ENCODE measurements around the gene CASP8.

The CASP8 gene

GRCh38 chr2:201219328-201220096 lies 40.8 kb upstream of the CASP8 start:
- no peak overlapping the region for H3K4me3 ChIP-seq (ENCODE audit: insufficient read depth in 1 of 2, low read depth in 1 of 2, low read length in 2 of 2)
- H3K18ac ChIP-seq (ENCODE audit: low read depth in 1 of 2, low read length in 2 of 2) = no peak overlapping the region
- H2AFZ ChIP-seq (ENCODE audit: low read depth, low read length) = no peak overlapping the region
- no peak overlapping the region for H3K4me2 ChIP-seq (ENCODE audit: low read length, poor library complexity, severe bottlenecking)
- DNase-seq = no peak
- no peaks in the 10 kb centered on the region for H3K79me1 ChIP-seq (replicated peaks; ENCODE audit: low read length, poor library complexity, severe bottlenecking)
- H2BK120ac ChIP-seq (ENCODE audit: low read depth, low read length) = no peak overlapping the region
- no peak overlapping the region for H3K27ac ChIP-seq (ENCODE audit: low read length, poor library complexity, severe bottlenecking)
- no peak overlapping the region for H2BK12ac ChIP-seq (ENCODE audit: low read length in 2 of 2)
- H3K4ac ChIP-seq (ENCODE audit: low read depth in 1 of 2, low read length in 2 of 2) = no peak overlapping the region
- no peak overlapping the region for H2AK5ac ChIP-seq (ENCODE audit: low read length, severe bottlenecking)
- H4K8ac ChIP-seq (ENCODE audit: low read length) = no peak overlapping the region
- no peak overlapping the region for H4K91ac ChIP-seq (ENCODE audit: low read length)
- H3K23ac ChIP-seq (ENCODE audit: low read length in 2 of 2) = no peak overlapping the region
- peaks cover 0 to 11% of the 10 kb centered on the region in 2 experiments for H3K36me3 ChIP-seq (ENCODE audit: control insufficient read depth in 1 of 2, insufficient read depth in 2 of 2, low read depth in 1 of 2, low read length in 2 of 2)
- WGBS = 83% methylated on average over 4 of the region's 5 CpGs
- H3K27me3 ChIP-seq (ENCODE audit: control insufficient read depth in 1 of 2, insufficient read depth in 1 of 2, low read length in 2 of 2) = no peaks in the 10 kb centered on the region
- no peaks in the 10 kb centered on the region for H3K9me3 ChIP-seq (ENCODE audit: control insufficient read depth, low read length)
- peaks cover 2% of the 10 kb centered on the region for H3K4me1 ChIP-seq (ENCODE audit: control insufficient read depth, insufficient read depth, low read depth, low read length)
- no peak overlapping the region for H2BK5ac ChIP-seq (ENCODE audit: low read depth, low read length, poor library complexity, severe bottlenecking)
- H2BK15ac ChIP-seq (ENCODE audit: low read depth, poor library complexity, severe bottlenecking) = no peak overlapping the region
- H3K9ac ChIP-seq (ENCODE audit: low read length) = no peak overlapping the region
- H3K14ac ChIP-seq (ENCODE audit: low read length in 2 of 2) = no peak overlapping the region

GRCh38 chr2:201220102-201220570 lies 40.2 kb upstream of the CASP8 start:
- 100% methylated on average over 2 of the region's 4 CpGs for WGBS
- no peak overlapping the region for H2AFZ ChIP-seq (ENCODE audit: low read depth, low read length)

GRCh38 chr2:201223089-201224073 lies 37.0 kb upstream of the CASP8 start:
- H3K23ac ChIP-seq (ENCODE audit: low read length in 2 of 2) = no peak overlapping the region
- no peaks in the 10 kb centered on the region for H3K79me1 ChIP-seq (replicated peaks; ENCODE audit: low read length, poor library complexity, severe bottlenecking)
- no peak overlapping the region for H3K4ac ChIP-seq (ENCODE audit: low read depth in 1 of 2, low read length in 2 of 2)
- H2AK5ac ChIP-seq (ENCODE audit: low read length, severe bottlenecking) = no peak overlapping the region
- H2AFZ ChIP-seq (ENCODE audit: low read depth, low read length) = no peak overlapping the region
- no peak for DNase-seq
- H3K4me3 ChIP-seq (ENCODE audit: insufficient read depth in 1 of 2, low read depth in 1 of 2, low read length in 2 of 2) = no peak overlapping the region
- no peaks in the 10 kb centered on the region for H3K9me3 ChIP-seq (ENCODE audit: control insufficient read depth, low read length)
- H3K36me3 ChIP-seq (ENCODE audit: control insufficient read depth in 1 of 2, insufficient read depth in 2 of 2, low read depth in 1 of 2, low read length in 2 of 2) = peaks cover 0 to 5% of the 10 kb centered on the region in 2 experiments
- H3K9ac ChIP-seq (ENCODE audit: low read length) = peak overlapping the region; percentile 30
- H3K4me2 ChIP-seq (ENCODE audit: low read length, poor library complexity, severe bottlenecking) = no peak overlapping the region
- no peak overlapping the region for H2BK12ac ChIP-seq (ENCODE audit: low read length in 2 of 2)
- no peak overlapping the region for H3K14ac ChIP-seq (ENCODE audit: low read length in 2 of 2)
- 89% methylated on average over 4 of the region's 8 CpGs for WGBS
- H3K27me3 ChIP-seq (ENCODE audit: control insufficient read depth in 1 of 2, insufficient read depth in 1 of 2, low read length in 2 of 2) = no peaks in the 10 kb centered on the region
- H3K4me1 ChIP-seq (ENCODE audit: control insufficient read depth, insufficient read depth, low read depth, low read length) = peaks cover 2% of the 10 kb centered on the region
- no peak overlapping the region for H2BK15ac ChIP-seq (ENCODE audit: low read depth, poor library complexity, severe bottlenecking)
- no peak overlapping the region for H4K91ac ChIP-seq (ENCODE audit: low read length)
- no peak overlapping the region for H3K18ac ChIP-seq (ENCODE audit: low read depth in 1 of 2, low read length in 2 of 2)
- no peak overlapping the region for H3K27ac ChIP-seq (ENCODE audit: low read length, poor library complexity, severe bottlenecking)
- no peak overlapping the region for H4K8ac ChIP-seq (ENCODE audit: low read length)
- H2BK120ac ChIP-seq (ENCODE audit: low read depth, low read length) = no peak overlapping the region
- no peak overlapping the region for H2BK5ac ChIP-seq (ENCODE audit: low read depth, low read length, poor library complexity, severe bottlenecking)

More at GRCh38 chr2:201220102-201220570, 40.2 kb upstream of the CASP8 start:
- Histone ChIP-seq H3K9me3 (ENCODE audit: control insufficient read depth, low read length) (no peaks in the 10 kb centered on the region), H2BK120ac (ENCODE audit: low read depth, low read length) (no peak overlapping the region), H3K4me1 (ENCODE audit: control insufficient read depth, insufficient read depth, low read depth, low read length) (peaks cover 2% of the 10 kb centered on the region), H2BK12ac (ENCODE audit: low read length in 2 of 2) (no peak overlapping the region), H2BK15ac (ENCODE audit: low read depth, poor library complexity, severe bottlenecking) (no peak overlapping the region), H4K8ac (ENCODE audit: low read length) (no peak overlapping the region), H3K79me1 (replicated peaks; ENCODE audit: low read length, poor library complexity, severe bottlenecking) (no peaks in the 10 kb centered on the region), H3K27me3 (ENCODE audit: control insufficient read depth in 1 of 2, insufficient read depth in 1 of 2, low read length in 2 of 2) (no peaks in the 10 kb centered on the region), H3K36me3 (ENCODE audit: control insufficient read depth in 1 of 2, insufficient read depth in 2 of 2, low read depth in 1 of 2, low read length in 2 of 2) (peaks cover 0 to 11% of the 10 kb centered on the region in 2 experiments), H4K91ac (ENCODE audit: low read length) (no peak overlapping the region), H2BK5ac (ENCODE audit: low read depth, low read length, poor library complexity, severe bottlenecking) (no peak overlapping the region), H3K27ac (ENCODE audit: low read length, poor library complexity, severe bottlenecking) (no peak overlapping the region), H3K9ac (ENCODE audit: low read length) (no peak overlapping the region), H3K4ac (ENCODE audit: low read depth in 1 of 2, low read length in 2 of 2) (no peak overlapping the region), H3K14ac (ENCODE audit: low read length in 2 of 2) (no peak overlapping the region), H3K23ac (ENCODE audit: low read length in 2 of 2) (no peak overlapping the region), H2AK5ac (ENCODE audit: low read length, severe bottlenecking) (no peak overlapping the region), H3K18ac (ENCODE audit: low read depth in 1 of 2, low read length in 2 of 2) (no peak overlapping the region), H3K4me3 (ENCODE audit: insufficient read depth in 1 of 2, low read depth in 1 of 2, low read length in 2 of 2) (no peak overlapping the region), H3K4me2 (ENCODE audit: low read length, poor library complexity, severe bottlenecking) (no peak overlapping the region)
- DNase-seq = no peak

Measured in mesenchymal stem cell (in vitro differentiated cells and primary cell).